GM23338 (cell line): ENCODE data around the gene C16orf74.

ENCODE experiments used
- CTCF ChIP-seq, 2 experiments: fragments of 200-600 bp in 1 of 2; sonication (generic) in 1 of 2; conservative IDR thresholded peaks; 2 replicates each; pipeline versions ENCODE4 v1.5.1 to v1.6.1; 2016 to 2017; ENCODE audit warnings: antibody characterized with exemption in 2 of 2, low read depth in 2 of 2, mild to moderate bottlenecking in 2 of 2, moderate library complexity in 1 of 2
- EZH2 ChIP-seq: fragments of 200-600 bp; sonication (generic); IDR thresholded peaks from one replicate; pipeline ENCODE4 v1.8.0; 2017; ENCODE audit warnings: antibody characterized with exemption, mild to moderate bottlenecking, low read depth; ENCODE audit not compliant: unreplicated experiment
- EZH2phosphoT487 ChIP-seq: fragments of 200-600 bp; sonication (generic); IDR thresholded peaks from one replicate; pipeline ENCODE4 v1.8.1; 2018; ENCODE audit warnings: antibody characterized with exemption; ENCODE audit not compliant: unreplicated experiment
- JUNB ChIP-seq: IDR thresholded peaks from one replicate; pipeline ENCODE4 v1.6.1; 2016; ENCODE audit warnings: antibody characterized with exemption; ENCODE audit not compliant: unreplicated experiment
- POLR2AphosphoS5 ChIP-seq: IDR thresholded peaks from 2 replicates; pipeline ENCODE4 v1.6.1; 2016; ENCODE audit warnings: antibody characterized with exemption, low read depth
- STAT1 ChIP-seq: IDR thresholded peaks from one replicate; pipeline ENCODE4 v1.6.1; 2016; ENCODE audit warnings: antibody characterized with exemption; ENCODE audit not compliant: unreplicated experiment
- TF ChIP-seq, protein P1 (sequence below): IDR thresholded peaks from one replicate; pipeline ENCODE4 v1.6.1; 2018; ENCODE audit warnings: antibody characterized with exemption; ENCODE audit not compliant: unreplicated experiment

- no peak for TF ChIP-seq CTCF (conservative IDR thresholded peaks at IDR 0.05; ENCODE audit: low read depth in 2 of 2)
- TF ChIP-seq STAT1: no peak
- TF ChIP-seq POLR2AphosphoS5: no peak
- TF ChIP-seq EZH2: no peak
- TF ChIP-seq JUNB: no peak
- no peak for TF ChIP-seq EZH2phosphoT487
- TF ChIP-seq, protein P1, sequence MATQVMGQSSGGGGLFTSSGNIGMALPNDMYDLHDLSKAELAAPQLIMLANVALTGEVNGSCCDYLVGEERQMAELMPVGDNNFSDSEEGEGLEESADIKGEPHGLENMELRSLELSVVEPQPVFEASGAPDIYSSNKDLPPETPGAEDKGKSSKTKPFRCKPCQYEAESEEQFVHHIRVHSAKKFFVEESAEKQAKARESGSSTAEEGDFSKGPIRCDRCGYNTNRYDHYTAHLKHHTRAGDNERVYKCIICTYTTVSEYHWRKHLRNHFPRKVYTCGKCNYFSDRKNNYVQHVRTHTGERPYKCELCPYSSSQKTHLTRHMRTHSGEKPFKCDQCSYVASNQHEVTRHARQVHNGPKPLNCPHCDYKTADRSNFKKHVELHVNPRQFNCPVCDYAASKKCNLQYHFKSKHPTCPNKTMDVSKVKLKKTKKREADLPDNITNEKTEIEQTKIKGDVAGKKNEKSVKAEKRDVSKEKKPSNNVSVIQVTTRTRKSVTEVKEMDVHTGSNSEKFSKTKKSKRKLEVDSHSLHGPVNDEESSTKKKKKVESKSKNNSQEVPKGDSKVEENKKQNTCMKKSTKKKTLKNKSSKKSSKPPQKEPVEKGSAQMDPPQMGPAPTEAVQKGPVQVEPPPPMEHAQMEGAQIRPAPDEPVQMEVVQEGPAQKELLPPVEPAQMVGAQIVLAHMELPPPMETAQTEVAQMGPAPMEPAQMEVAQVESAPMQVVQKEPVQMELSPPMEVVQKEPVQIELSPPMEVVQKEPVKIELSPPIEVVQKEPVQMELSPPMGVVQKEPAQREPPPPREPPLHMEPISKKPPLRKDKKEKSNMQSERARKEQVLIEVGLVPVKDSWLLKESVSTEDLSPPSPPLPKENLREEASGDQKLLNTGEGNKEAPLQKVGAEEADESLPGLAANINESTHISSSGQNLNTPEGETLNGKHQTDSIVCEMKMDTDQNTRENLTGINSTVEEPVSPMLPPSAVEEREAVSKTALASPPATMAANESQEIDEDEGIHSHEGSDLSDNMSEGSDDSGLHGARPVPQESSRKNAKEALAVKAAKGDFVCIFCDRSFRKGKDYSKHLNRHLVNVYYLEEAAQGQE: no peak
Observed at GRCh38 chr16:85783441-85783840, 32.5 kb upstream of the C16orf74 start.
